SK-N-SH treated with all-trans-retinoic acid at 6 μM for 48 hours (cell line): ENCODE measurements around the gene C15orf40.
"Not testable (repeated sequence)": the region's sequence is repeated elsewhere in the genome, so short reads cannot be mapped to it uniquely, and the experiment has no call there.

ENCODE experiments used
- CSDC2 ChIP-seq: fragments of 250-450 bp; sonication (Bioruptor Pico); IDR thresholded peaks from 2 replicates; pipeline ENCODE4 v1.5.0; 2020; ENCODE audit warnings: mild to moderate bottlenecking, moderate library complexity
- ESRRG ChIP-seq: fragments of 250-450 bp; sonication (Bioruptor Pico); IDR thresholded peaks from 2 replicates; pipeline ENCODE4 v1.6.1; 2021; ENCODE audit warnings: mild to moderate bottlenecking
- ISL1 ChIP-seq: fragments of 250-450 bp; sonication (Bioruptor Pico); IDR thresholded peaks from 2 replicates; pipeline ENCODE4 v2.1.2; 2022; ENCODE audit warnings: mild to moderate bottlenecking, moderate library complexity
- TCF4 ChIP-seq: fragments of 250-450 bp; sonication (Bioruptor Pico); IDR thresholded peaks from 2 replicates; pipeline ENCODE4 v1.8.0; 2021; ENCODE audit warnings: mild to moderate bottlenecking, moderate library complexity, borderline replicate concordance
- TSHZ2 ChIP-seq: fragments of 250-450 bp; sonication (Bioruptor Pico); IDR thresholded peaks from 2 replicates; pipeline ENCODE4 v1.5.0; 2020; ENCODE audit warnings: mild to moderate bottlenecking, moderate library complexity
- ZFP3 ChIP-seq: fragments of 250-450 bp; sonication (Bioruptor Pico); IDR thresholded peaks from 2 replicates; pipeline ENCODE4 v1.5.0; 2020; ENCODE audit warnings: mild to moderate bottlenecking, moderate library complexity
- ZNF565 ChIP-seq: fragments of 450-650 bp; formaldehyde crosslinking; conservative IDR thresholded peaks from 2 replicates; pipeline ENCODE4 v1.5.0; 2020; ENCODE audit warnings: low read depth, mild to moderate bottlenecking, moderate library complexity
- ZNF70 ChIP-seq: fragments of 450-650 bp; formaldehyde crosslinking; IDR thresholded peaks from 2 replicates; pipeline ENCODE4 v1.5.0; 2020; ENCODE audit warnings: mild to moderate bottlenecking, moderate library complexity
- TF ChIP-seq, protein P1 (sequence below): fragments of 250-450 bp; sonication (Bioruptor Pico); IDR thresholded peaks from 2 replicates; pipeline ENCODE4 v1.8.0; 2020; ENCODE audit warnings: mild to moderate bottlenecking, moderate library complexity, borderline replicate concordance
- TF ChIP-seq, protein P2 (sequence below): fragments of 250-450 bp; sonication (Bioruptor Pico); IDR thresholded peaks from 2 replicates; pipeline ENCODE4 v1.5.1; 2021; ENCODE audit warnings: mild to moderate bottlenecking, moderate library complexity

- not testable (repeated sequence) for TF ChIP-seq ESRRG; ZFP3 (CRISPR knock-in tag); ZNF70 (CRISPR knock-in tag); TCF4; CSDC2 (CRISPR knock-in tag); ISL1; TSHZ2; ZNF565 (CRISPR knock-in tag)
- TF ChIP-seq, protein P1, sequence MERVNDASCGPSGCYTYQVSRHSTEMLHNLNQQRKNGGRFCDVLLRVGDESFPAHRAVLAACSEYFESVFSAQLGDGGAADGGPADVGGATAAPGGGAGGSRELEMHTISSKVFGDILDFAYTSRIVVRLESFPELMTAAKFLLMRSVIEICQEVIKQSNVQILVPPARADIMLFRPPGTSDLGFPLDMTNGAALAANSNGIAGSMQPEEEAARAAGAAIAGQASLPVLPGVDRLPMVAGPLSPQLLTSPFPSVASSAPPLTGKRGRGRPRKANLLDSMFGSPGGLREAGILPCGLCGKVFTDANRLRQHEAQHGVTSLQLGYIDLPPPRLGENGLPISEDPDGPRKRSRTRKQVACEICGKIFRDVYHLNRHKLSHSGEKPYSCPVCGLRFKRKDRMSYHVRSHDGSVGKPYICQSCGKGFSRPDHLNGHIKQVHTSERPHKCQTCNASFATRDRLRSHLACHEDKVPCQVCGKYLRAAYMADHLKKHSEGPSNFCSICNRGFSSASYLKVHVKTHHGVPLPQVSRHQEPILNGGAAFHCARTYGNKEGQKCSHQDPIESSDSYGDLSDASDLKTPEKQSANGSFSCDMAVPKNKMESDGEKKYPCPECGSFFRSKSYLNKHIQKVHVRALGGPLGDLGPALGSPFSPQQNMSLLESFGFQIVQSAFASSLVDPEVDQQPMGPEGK (CRISPR knock-in tag) = not testable (repeated sequence)
- TF ChIP-seq, protein P2, sequence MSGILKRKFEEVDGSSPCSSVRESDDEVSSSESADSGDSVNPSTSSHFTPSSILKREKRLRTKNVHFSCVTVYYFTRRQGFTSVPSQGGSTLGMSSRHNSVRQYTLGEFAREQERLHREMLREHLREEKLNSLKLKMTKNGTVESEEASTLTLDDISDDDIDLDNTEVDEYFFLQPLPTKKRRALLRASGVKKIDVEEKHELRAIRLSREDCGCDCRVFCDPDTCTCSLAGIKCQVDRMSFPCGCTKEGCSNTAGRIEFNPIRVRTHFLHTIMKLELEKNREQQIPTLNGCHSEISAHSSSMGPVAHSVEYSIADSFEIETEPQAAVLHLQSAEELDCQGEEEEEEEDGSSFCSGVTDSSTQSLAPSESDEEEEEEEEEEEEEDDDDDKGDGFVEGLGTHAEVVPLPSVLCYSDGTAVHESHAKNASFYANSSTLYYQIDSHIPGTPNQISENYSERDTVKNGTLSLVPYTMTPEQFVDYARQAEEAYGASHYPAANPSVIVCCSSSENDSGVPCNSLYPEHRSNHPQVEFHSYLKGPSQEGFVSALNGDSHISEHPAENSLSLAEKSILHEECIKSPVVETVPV = not testable (repeated sequence)
These were observed 19.8 kb upstream of the C15orf40 start for GRCh38 chr15:83031234-83031633.
